DMS 273 (cell line): Measurements from ENCODE around the gene SLC5A2.
"Not testable (repeated sequence)": the region's sequence is repeated elsewhere in the genome, so short reads cannot be mapped to it uniquely, and the experiment has no call there.

Experiments used
- DNase-seq: peaks from one replicate; lab custom pipeline; 2025; ENCODE audit not compliant: unreplicated experiment; lab: John Stamatoyannopoulos, UW

The SLC5A2 gene

GRCh38 chr16:31491778-31492418 lies 9.0 kb downstream of the SLC5A2 start:
- DNase-seq, result no peak

- DNase-seq, result no peak
Measured at GRCh38 chr16:31493506-31494125, 10.7 kb downstream of the SLC5A2 start.

GRCh38 chr16:31496670-31497069 lies 13.7 kb downstream of the SLC5A2 start:
- DNase-seq, result no peak

GRCh38 chr16:31498493-31498892 lies 15.6 kb downstream of the SLC5A2 start:
- DNase-seq, result no peak

GRCh38 chr16:31499928-31500327 lies 17.0 kb downstream of the SLC5A2 start:
- no peak for DNase-seq

- DNase-seq, result no peak
Measured at GRCh38 chr16:31501226-31501965, 18.5 kb downstream of the SLC5A2 start.

GRCh38 chr16:31501966-31502348 lies 19.0 kb downstream of the SLC5A2 start:
- DNase-seq, result no peak

- DNase-seq, result no peak
Measured at GRCh38 chr16:31502981-31503380, 20.1 kb downstream of the SLC5A2 start.

GRCh38 chr16:31503555-31503954 lies 20.6 kb downstream of the SLC5A2 start:
- DNase-seq, result not testable (repeated sequence)

GRCh38 chr16:31504159-31504558 lies 21.2 kb downstream of the SLC5A2 start:
- DNase-seq, result no peak

- DNase-seq, result no peak
Measured at GRCh38 chr16:31505483-31505882, 22.6 kb downstream of the SLC5A2 start.

- no peak for DNase-seq
Measured at GRCh38 chr16:31507617-31507928, 24.6 kb downstream of the SLC5A2 start.

- peak; percentile 95 for DNase-seq
Measured at GRCh38 chr16:31507929-31508705, 25.2 kb downstream of the SLC5A2 start, which contains the start of gene RUSF1. Gene RUSF1 (minus strand): TSS chr16:31508391. CDS start chr16:31508373, 18 bp downstream.

GRCh38 chr16:31508706-31509195 lies 25.8 kb downstream of the SLC5A2 start:
- peak; percentile 47 for DNase-seq

- no peak for DNase-seq
Measured at GRCh38 chr16:31513126-31513525, 30.2 kb downstream of the SLC5A2 start.

- no peak for DNase-seq
Measured at GRCh38 chr16:31513884-31514283, 31.0 kb downstream of the SLC5A2 start.

- no peak for DNase-seq
Measured at GRCh38 chr16:31517800-31518402, 35.0 kb downstream of the SLC5A2 start.

GRCh38 chr16:31519759-31520431 lies 37.0 kb downstream of the SLC5A2 start:
- no peak for DNase-seq

GRCh38 chr16:31521368-31521767 lies 38.4 kb downstream of the SLC5A2 start:
- no peak for DNase-seq

GRCh38 chr16:31522071-31522470 lies 39.1 kb downstream of the SLC5A2 start:
- DNase-seq, result no peak
